GM18861 (cell line): ENCODE results near the gene FAM184A.

Experiments used
- ATAC-seq: cut with Tn5 transposase; IDR thresholded peaks from one replicate; pipeline ENCODE4 v1.9.1; 2021; ENCODE audit not compliant: unreplicated experiment

The FAM184A gene

GRCh38 chr6:118970866-118971265 is 107.6 kb downstream of the FAM184A start:
- ATAC-seq = no peak

GRCh38 chr6:118968416-118968815 is 110.0 kb downstream of the FAM184A start:
- no peak for ATAC-seq

GRCh38 chr6:118967239-118967638 is 111.2 kb downstream of the FAM184A start:
- no peak for ATAC-seq

- no peak for ATAC-seq
Measured at GRCh38 chr6:118965843-118966370, 112.6 kb downstream of the FAM184A start.

GRCh38 chr6:118965371-118965770 is 113.1 kb downstream of the FAM184A start:
- ATAC-seq = no peak

GRCh38 chr6:118963003-118963402 is 115.5 kb downstream of the FAM184A start:
- no peak for ATAC-seq

GRCh38 chr6:118959903-118960302 is 118.6 kb downstream of the FAM184A start:
- no peak for ATAC-seq

- ATAC-seq = no peak
Measured at GRCh38 chr6:118953391-118953790, 125.1 kb downstream of the FAM184A start.

GRCh38 chr6:118952683-118953082 is 125.8 kb downstream of the FAM184A start:
- ATAC-seq = no peak

GRCh38 chr6:118945217-118945616 is 133.2 kb downstream of the FAM184A start:
- no peak for ATAC-seq

- no peak for ATAC-seq
Measured at GRCh38 chr6:118940770-118941169, 137.7 kb downstream of the FAM184A start.

GRCh38 chr6:118939683-118940082 is 138.8 kb downstream of the FAM184A start:
- ATAC-seq = no peak

- ATAC-seq = no peak
Measured at GRCh38 chr6:118935978-118936703, 142.3 kb downstream of the FAM184A start.

- ATAC-seq = peak; percentile 2
Measured at GRCh38 chr6:118935331-118935668, 143.2 kb downstream of the FAM184A start.

- peak; percentile 94 for ATAC-seq
Measured at GRCh38 chr6:118934461-118935330, 143.8 kb downstream of the FAM184A start, which contains the start of gene MCM9. Gene MCM9, minus strand, starts transcription at chr6:118935159. Its CDS starts 3,436 bp downstream, at chr6:118931723.

- peak; percentile 1 for ATAC-seq
Measured at GRCh38 chr6:118933855-118934460, 144.5 kb downstream of the FAM184A start.

- no peak for ATAC-seq
Measured at GRCh38 chr6:118932421-118932820, 146.0 kb downstream of the FAM184A start.

- ATAC-seq = no peak
Measured at GRCh38 chr6:118931436-118931835, 147.0 kb downstream of the FAM184A start.

- ATAC-seq = no peak
Measured at GRCh38 chr6:118930680-118931079, 147.8 kb downstream of the FAM184A start.

- no peak for ATAC-seq
Measured at GRCh38 chr6:118923035-118923434, 155.4 kb downstream of the FAM184A start.

GRCh38 chr6:118921084-118921483 is 157.4 kb downstream of the FAM184A start:
- ATAC-seq = no peak
